Ascending aorta (tissue), 2 donors: ENCODE results near the gene FARSA. TPM values are rescaled to one million over a fixed set of nuclear protein-coding genes. Genes with fewer than 3 reads are reported as not detected.
"Not testable (repeated sequence)": the region's sequence is repeated elsewhere in the genome, so short reads cannot be mapped to it uniquely, and the experiment has no call there.

Source experiments
- DNase-seq, 2 donors: peaks; one replicate each; pipeline ENCODE4 v3.0.0-alpha.2; 2019; ENCODE audit warnings: low spot score in 2 of 2
- H3K27ac ChIP-seq, 2 donors: fragments of 200-600 bp; sonication (generic); one replicate each; pipeline ENCODE4 v1.5.1; 2016 to 2017; ENCODE audit warnings: mild to moderate bottlenecking in 1 of 2
- H3K27me3 ChIP-seq: fragments of 200-600 bp; sonication (generic); one replicate; pipeline ENCODE4 v1.5.1; 2017
- H3K36me3 ChIP-seq, 2 donors: fragments of 200-600 bp; sonication (generic); one replicate each; pipeline ENCODE4 v1.5.1; 2016
- H3K4me1 ChIP-seq, 2 donors: fragments of 200-600 bp; sonication (generic); one replicate each; pipeline ENCODE4 v1.5.1; 2016 to 2017; ENCODE audit warnings: mild to moderate bottlenecking in 1 of 2
- H3K4me3 ChIP-seq, 2 donors: fragments of 200-600 bp; sonication (generic); one replicate each; pipeline ENCODE4 v1.5.1; 2016 to 2017; ENCODE audit warnings: mild to moderate bottlenecking in 1 of 2
- H3K9me3 ChIP-seq, 2 donors: fragments of 200-600 bp; sonication (generic); one replicate each; pipeline ENCODE4 v1.5.1; 2016
- intact Hi-C: fragments of 100-400 bp; cut with DNase I; formaldehyde crosslinking; loops from one replicate; pipeline ENCODE4 v1.15.1; 2023
- total RNA-seq: library from RNA; depleted of rRNA; stranded (reverse); fragments of >200 nt; gene quantifications from one replicate; pipeline ENCODE4 v1.1.0, GENCODE V29; 2016
- TF ChIP-seq, protein P1 (sequence below), 3 experiments: fragments of 200-600 bp in 2 of 3; fragments of 450-650 bp in 1 of 3; sonication (generic) in 2 of 3; IDR thresholded peaks; one replicate each; pipeline ENCODE4 v1.5.1; 2016 to 2019; ENCODE audit warnings: antibody characterized with exemption in 3 of 3, mild to moderate bottlenecking in 1 of 3, moderate library complexity in 1 of 3

The FARSA gene
- total RNA-seq, 1 donor from 2014 or later: 21.3 TPM

- intact Hi-C loops: loop anchor here (2.0 kb wide), 1 partner anchor 15 kb away; the partner anchor contains the start of gene FARSA
- peaks cover 11 to 12% of the 10 kb centered on the region in 2 donors for H3K36me3 ChIP-seq
- H3K27me3 ChIP-seq: no peaks in the 10 kb centered on the region
- H3K4me3 ChIP-seq: no peak overlapping the region
- TF ChIP-seq, protein P1, sequence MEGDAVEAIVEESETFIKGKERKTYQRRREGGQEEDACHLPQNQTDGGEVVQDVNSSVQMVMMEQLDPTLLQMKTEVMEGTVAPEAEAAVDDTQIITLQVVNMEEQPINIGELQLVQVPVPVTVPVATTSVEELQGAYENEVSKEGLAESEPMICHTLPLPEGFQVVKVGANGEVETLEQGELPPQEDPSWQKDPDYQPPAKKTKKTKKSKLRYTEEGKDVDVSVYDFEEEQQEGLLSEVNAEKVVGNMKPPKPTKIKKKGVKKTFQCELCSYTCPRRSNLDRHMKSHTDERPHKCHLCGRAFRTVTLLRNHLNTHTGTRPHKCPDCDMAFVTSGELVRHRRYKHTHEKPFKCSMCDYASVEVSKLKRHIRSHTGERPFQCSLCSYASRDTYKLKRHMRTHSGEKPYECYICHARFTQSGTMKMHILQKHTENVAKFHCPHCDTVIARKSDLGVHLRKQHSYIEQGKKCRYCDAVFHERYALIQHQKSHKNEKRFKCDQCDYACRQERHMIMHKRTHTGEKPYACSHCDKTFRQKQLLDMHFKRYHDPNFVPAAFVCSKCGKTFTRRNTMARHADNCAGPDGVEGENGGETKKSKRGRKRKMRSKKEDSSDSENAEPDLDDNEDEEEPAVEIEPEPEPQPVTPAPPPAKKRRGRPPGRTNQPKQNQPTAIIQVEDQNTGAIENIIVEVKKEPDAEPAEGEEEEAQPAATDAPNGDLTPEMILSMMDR (IDR thresholded peaks at IDR 0.05): no peak
- DNase-seq: no peak
- H3K9me3 ChIP-seq: no peaks in the 10 kb centered on the region
- H3K27ac ChIP-seq: no peak overlapping the region
- peaks cover under 1 to 6% of the 10 kb centered on the region in 2 donors for H3K4me1 ChIP-seq
Measured at GRCh38 chr19:12918253-12918652, 15.3 kb downstream of the FARSA start.

DNA sequence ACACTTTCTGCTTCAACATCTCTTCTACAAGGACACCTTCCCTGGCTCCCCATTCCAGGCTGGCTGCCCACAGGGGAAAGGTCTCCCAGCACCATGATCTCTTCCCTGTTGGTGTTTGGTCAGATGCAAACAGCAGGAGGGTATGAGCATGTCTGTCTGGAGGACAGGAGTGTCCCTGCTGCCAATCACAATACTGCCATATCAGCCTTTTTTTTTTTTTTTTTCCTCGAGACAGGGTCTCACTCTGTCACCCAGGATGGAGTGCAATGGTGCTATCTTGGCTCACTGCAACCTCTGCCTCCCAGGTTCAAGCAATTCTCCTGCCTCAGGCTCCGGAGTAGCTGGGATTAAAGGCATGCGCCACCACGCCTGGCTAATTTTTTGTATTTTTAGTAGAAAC lies 17.7 kb downstream of the FARSA start:
- intact Hi-C loops, H3K4me3 ChIP-seq, H3K36me3 ChIP-seq, H3K27ac ChIP-seq, H3K27me3 ChIP-seq, DNase-seq, H3K9me3 ChIP-seq: not testable (repeated sequence)
- H3K4me1 ChIP-seq: peaks cover 3 to 15% of the 10 kb centered on the region in 2 donors

GRCh38 chr19:12913851-12914690 lies 19.4 kb downstream of the FARSA start:
- H3K36me3 ChIP-seq: no peaks in the 10 kb centered on the region
- no peak overlapping the region for H3K27ac ChIP-seq
- no peaks in the 10 kb centered on the region for H3K27me3 ChIP-seq
- H3K9me3 ChIP-seq: no peaks in the 10 kb centered on the region
- DNase-seq: no peak
- H3K4me3 ChIP-seq: no peak overlapping the region
- intact Hi-C loops: no loop called here
- peaks cover 3 to 15% of the 10 kb centered on the region in 2 donors for H3K4me1 ChIP-seq
- TF ChIP-seq, protein P1 (IDR thresholded peaks at IDR 0.05): no peak

- Histone ChIP-seq H3K36me3 (no peaks in the 10 kb centered on the region), H3K9me3 (no peaks in the 10 kb centered on the region), H3K27ac (peak overlapping the region; percentile 54 to 55), H3K4me3 (peak overlapping the region; percentile 0 to 48), H3K27me3 (no peaks in the 10 kb centered on the region), H3K4me1 (peaks cover 3 to 12% of the 10 kb centered on the region in 2 donors)
- peak in 1 of 2 donors; percentile 77 for DNase-seq
- TF ChIP-seq, protein P1 (IDR thresholded peaks at IDR 0.05): no peak
- intact Hi-C loops: no loop called here
Measured at GRCh38 chr19:12913011-12913561, 20.4 kb downstream of the FARSA start.

- DNase-seq: no peak
- H3K27me3 ChIP-seq: no peaks in the 10 kb centered on the region
- H3K36me3 ChIP-seq: no peaks in the 10 kb centered on the region
- no peaks in the 10 kb centered on the region for H3K9me3 ChIP-seq
- intact Hi-C loops: no loop called here
- H3K4me3 ChIP-seq: peak overlapping the region; percentile 0 to 48
- TF ChIP-seq, protein P1 (IDR thresholded peaks at IDR 0.05): no peak
- H3K27ac ChIP-seq: peak overlapping the region in 1 of 2 donors; percentile 55
- peaks cover 3 to 12% of the 10 kb centered on the region in 2 donors for H3K4me1 ChIP-seq
Measured at GRCh38 chr19:12912571-12912970, 20.9 kb downstream of the FARSA start.

- H3K4me1 ChIP-seq: peaks cover 0 to under 1% of the 10 kb centered on the region in 2 donors
Measured at GRCh38 chr19:12907166-12907565, 26.3 kb downstream of the FARSA start.

More at GRCh38 chr19:12907166-12907565, 26.3 kb downstream of the FARSA start:
- H3K27ac ChIP-seq: no peak overlapping the region
- TF ChIP-seq, protein P1 (IDR thresholded peaks at IDR 0.05): no peak
- H3K4me3 ChIP-seq: no peak overlapping the region
- no peak for DNase-seq
- intact Hi-C loops: no loop called here
- H3K36me3 ChIP-seq: no peaks in the 10 kb centered on the region
- no peaks in the 10 kb centered on the region for H3K27me3 ChIP-seq
- H3K9me3 ChIP-seq: no peaks in the 10 kb centered on the region
